Islet precursor cell (in vitro differentiated cells): ENCODE data around the gene TBPL2.
"Not testable (repeated sequence)": the region's sequence is repeated elsewhere in the genome, so short reads cannot be mapped to it uniquely, and the experiment has no call there.

Experiments used
- DNase-seq: peaks from one replicate; pipeline ENCODE4 v3.0.0-alpha.2; 2018

TBPL2 gene

DNA sequence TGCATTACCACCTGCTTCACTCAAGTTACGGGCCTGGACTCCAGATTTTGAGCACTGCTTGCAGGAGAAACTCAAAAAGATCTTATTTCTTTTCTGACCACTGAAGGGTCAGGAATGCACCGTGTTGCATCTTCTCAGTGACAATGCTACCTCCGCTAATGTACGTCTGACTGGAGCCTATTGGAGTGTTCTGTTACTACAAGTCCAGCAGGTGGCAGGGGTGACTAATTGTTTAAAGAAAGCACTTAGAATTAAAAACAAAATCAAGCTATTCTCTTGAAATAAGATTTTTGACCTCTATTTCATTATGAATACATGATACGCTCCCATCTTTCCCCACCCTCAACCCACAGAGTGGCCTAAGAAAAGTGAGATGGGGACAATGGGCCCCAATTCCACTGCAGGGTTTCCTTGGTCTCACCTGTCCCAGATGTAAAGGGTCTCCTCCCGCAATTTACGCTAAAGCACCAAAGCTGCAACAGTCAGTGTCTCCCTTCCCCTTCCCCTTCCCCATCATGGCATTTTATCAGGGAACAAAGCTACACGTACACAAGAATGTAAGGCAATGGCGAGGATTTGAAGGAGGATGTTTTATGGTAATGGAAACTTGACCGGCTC is 2.2 kb downstream of the TBPL2 start:
- DNase-seq = no peak

- DNase-seq = no peak
Measured at GRCh38 chr14:55436931-55437330, 3.5 kb downstream of the TBPL2 start.

DNA sequence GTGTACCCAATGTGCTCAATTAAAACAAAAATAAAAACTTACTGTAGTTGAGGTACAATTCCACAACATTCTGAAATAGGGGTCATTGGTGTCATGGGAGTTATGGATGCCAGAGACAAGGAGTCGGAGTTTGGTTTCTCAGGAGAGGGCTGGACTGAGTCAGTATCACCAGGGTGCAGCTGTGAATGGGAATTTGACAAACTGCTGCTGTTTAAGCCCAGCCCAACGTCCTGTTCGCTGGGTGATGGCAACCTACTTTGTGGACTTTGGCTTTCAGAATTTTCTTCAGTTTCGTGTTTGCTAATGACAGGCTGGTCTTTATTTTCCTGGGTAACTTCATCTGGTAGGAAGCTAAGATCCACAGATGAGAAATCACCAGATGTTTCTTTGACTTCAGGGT is 3.9 kb downstream of the TBPL2 start:
- no peak for DNase-seq

DNA sequence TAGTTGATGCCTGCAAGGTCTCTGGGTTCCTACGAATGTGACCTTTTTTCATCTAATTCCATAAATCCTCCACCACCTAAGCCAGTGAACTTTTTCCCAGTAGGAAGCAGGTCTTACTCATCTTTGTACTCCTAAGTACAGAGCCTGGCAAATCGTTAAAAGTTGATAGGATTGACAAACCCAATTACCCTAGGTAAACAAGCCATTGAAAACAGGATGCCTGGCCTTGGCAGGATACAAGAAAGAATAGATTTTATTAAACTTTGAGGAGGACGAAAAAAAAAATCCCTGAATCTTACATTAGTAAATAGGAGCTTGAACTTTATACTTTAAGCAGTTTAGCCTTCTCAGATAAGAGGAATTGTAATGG is 5.6 kb downstream of the TBPL2 start:
- no peak for DNase-seq

DNA sequence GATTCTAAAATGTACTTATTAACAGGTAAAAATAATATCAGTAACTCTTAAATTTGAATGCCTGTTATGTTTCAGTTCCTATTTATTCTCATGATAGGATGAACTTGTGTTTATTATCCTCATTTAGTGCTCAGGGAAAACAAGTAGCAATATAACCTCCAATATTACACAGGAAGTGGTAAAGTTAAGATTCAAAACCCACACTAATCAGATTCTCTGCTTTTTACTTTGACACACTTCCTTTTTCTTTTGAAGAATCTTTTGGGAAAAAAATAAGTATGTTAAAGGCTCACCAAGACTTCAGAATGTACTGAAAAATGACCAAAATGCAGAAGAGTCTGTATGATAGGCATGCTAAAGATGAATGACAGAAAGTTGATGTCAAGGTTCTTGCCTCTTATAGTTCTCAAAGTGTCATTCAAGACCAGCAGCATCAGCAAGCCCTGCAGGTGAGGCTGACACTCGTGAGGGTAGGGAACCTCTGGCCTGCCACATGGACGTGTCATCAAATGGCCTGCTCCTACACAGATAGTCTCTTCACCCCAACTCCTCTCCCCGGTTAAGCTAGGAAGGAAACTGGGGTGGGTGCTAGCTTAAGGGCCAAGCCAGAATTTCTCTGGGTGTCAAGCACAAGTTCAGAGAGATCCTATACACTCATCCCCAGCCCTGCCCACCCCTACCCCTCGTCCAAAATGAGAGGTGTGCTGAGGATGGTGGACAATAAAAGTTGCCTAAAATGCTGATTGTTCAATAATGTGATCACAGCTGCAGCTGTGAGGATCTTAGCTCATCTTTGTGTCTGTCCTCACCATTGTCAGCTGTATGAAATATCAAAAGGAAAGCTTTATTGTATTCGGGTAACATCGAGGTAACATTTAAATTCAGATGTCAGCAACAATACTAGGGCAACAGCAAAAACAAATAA is 6.3 kb downstream of the TBPL2 start:
- no peak for DNase-seq

DNA sequence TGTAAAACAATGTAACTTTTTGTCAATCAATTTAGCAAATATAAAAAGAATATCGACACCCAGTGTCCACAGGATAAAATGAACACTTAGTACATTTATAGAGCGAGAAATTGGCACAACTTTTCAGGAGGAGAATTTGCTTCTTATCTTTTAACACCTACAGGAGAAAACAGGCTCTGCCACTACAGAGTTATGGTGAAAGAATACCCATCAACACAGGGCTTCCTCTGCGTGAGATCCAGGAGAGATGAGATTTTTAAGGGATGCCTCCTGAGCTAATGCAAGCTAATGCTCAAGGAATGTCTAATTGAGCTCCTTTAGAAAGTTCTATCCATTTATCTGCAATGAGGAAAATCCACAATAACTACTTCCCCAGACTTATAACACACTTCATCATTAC is 7.8 kb downstream of the TBPL2 start:
- DNase-seq = no peak

DNA sequence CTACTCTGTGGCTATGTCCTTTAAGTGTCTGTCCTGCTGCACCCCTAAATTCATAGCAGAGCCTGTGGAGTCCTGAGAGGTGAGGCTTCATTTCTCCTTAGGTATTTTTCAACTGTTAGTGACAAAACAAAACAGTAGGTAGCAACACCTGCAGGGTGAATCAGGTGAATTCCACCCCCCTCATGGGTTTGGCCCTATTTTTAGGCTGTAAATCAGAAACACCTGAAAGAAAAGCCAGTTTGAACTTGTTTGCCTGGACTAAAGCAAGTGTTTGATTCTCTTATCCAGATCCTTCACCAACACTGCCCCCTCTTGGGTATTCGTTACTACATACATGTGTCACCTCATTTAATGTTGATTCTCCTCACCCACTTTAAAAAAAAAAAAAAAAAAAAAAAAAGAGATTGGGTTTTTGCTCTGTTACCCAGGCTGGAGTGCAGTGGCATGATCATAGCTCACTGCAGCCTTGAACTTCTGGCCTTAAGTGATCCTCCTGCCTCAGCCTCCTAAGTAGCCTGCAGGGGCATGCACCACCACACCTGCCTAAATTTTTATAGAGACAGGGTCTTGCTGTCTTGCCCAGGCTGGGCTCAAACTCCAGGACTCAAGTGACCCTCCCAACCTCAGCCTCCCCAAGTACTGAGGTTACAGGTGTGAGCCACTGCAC is 10.3 kb downstream of the TBPL2 start:
- no peak for DNase-seq

GRCh38 chr14:55427439-55427838 is 13.0 kb downstream of the TBPL2 start:
- DNase-seq = peak; percentile 96

GRCh38 chr14:55426891-55427290 is 13.5 kb downstream of the TBPL2 start:
- DNase-seq = no peak

DNA sequence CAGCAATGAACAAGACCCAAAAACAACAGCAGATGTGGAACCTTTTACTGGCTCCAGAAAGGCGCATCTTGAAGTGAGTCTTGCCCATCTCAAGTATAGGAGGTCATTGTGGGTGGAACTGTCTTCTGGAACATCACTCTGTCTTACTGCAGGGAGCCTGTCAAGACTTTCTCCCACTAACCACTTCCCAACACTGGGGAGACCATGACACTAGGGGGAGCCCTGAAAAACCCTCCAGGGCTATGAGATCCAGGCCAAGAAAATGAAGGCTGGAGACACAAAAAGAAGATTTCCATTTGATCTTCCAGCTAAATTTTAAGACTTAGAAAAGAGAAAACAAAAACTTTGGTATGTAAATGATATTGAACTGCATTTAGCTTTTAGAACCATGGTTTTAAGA is 15.3 kb downstream of the TBPL2 start:
- no peak for DNase-seq

- no peak for DNase-seq
Measured at GRCh38 chr14:55423969-55424368, 16.4 kb downstream of the TBPL2 start.

DNA sequence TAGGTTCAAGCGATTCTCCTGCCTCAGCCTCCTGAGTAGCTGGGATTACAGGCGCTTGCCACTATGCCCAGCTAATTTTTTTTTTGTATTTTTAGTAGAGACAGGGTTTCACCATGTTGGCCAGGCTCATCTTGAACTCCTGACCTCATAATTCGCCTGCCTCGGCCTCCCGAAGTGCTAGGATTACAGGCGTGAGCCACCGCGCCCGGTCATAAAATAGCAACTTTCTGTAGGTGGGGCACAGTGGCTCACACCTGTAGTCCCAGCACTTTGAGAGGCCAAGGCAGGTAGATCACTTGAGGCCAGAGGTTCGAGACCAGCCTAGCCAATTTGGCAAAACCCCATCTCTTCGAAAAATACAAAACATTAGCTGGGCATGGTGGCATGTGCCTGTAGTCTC is 18.1 kb downstream of the TBPL2 start:
- not testable (repeated sequence) for DNase-seq

GRCh38 chr14:55419663-55420062 is 20.8 kb downstream of the TBPL2 start:
- DNase-seq = no peak

- DNase-seq = no peak
Measured at GRCh38 chr14:55418411-55418810, 22.0 kb downstream of the TBPL2 start.

DNA sequence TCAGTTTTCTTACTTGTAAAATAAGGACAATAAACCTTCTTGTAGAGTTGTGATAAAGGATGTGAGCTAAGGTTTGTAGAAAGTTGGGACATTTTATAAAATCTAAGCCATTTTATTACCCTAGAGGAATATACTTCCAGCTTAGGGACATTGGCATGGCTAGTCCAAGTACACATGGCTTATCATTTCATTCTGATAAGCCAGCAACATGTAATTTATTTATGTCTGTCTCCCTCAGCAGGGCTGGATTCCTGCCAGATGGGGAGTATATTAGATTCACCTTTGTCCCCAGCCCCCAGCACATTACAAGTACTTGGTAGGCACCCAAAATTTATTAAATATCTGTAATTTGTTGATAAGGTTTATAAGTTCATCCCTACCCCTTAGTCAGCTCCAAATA is 22.5 kb downstream of the TBPL2 start:
- no peak for DNase-seq

- DNase-seq = no peak
Measured at GRCh38 chr14:55416866-55417265, 23.6 kb downstream of the TBPL2 start.

- no peak for DNase-seq
Measured at GRCh38 chr14:55414551-55414950, 25.9 kb downstream of the TBPL2 start.

GRCh38 chr14:55412676-55413075 is 27.7 kb downstream of the TBPL2 start:
- no peak for DNase-seq

DNA sequence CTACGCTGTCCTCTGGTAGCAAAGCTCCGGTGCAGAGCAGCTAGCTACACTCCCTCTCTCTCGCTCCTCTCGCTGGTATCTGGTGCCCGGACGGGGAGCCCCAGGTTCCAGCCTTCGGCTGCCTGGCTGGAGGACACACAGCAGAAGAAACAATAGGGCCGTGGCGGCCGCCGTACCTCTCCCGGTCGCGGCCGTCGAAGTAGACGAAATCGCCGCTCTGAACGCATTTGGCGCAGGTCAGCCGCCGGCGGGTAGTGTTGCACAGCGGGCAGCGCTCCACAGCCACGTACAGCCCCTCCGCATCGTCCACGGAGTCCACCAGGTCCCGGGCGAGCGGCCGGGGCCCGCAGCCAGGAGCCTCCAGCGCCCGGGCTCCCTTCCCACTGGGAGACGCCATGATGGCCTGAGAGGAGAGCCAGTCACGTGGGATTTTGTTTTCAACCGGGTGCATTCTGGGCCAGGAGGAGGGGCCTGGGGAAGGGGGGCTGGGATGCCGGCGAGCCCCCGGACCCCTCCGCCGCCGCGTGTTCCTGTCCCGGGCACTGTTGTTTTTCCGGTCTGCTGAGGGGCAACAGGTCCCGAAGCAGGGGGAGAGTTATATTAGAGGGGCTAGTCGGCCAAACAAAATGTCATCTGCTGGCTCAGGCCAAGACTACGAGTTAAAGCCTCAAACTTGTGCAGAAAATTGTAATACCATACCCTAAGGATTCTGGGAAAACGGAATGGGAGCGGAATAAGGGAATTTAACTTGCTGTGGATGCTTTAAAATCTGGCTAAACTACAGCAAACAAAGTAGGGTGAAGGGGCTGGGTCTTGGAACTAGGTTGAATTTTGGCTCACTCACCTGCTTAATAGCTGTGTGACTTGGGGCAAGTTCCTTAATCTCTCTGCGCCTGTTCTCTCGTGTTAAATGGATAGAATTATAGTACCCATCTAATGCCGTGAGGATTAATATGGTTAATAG is 28.7 kb downstream of the TBPL2 start, which contains the start of gene ATG14:
Gene ATG14, minus strand, starts transcription at position 405 of the 964 bp plus-strand sequence. Its CDS starts 8 bp downstream, at position 397.
- peak; percentile 94 for DNase-seq

DNA sequence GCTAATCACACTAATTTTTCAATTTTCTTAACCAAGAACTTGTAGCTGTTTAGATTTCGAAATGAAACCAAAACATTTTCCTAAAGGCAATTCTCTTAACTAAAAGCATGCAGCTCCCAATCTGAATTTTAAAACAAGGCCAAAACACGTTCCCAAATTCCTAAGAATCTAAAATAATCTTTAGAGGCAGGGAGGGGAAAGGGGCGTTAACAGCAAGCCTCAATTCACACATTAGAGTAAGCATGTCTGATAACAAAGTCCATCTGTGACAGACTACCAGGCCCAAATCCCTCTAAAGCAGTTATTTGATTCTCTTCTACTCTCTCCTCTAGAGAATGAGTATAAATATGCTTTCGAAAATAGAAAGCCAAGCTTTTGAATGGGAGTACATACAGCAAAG is 29.5 kb downstream of the TBPL2 start:
- DNase-seq = no peak

DNA sequence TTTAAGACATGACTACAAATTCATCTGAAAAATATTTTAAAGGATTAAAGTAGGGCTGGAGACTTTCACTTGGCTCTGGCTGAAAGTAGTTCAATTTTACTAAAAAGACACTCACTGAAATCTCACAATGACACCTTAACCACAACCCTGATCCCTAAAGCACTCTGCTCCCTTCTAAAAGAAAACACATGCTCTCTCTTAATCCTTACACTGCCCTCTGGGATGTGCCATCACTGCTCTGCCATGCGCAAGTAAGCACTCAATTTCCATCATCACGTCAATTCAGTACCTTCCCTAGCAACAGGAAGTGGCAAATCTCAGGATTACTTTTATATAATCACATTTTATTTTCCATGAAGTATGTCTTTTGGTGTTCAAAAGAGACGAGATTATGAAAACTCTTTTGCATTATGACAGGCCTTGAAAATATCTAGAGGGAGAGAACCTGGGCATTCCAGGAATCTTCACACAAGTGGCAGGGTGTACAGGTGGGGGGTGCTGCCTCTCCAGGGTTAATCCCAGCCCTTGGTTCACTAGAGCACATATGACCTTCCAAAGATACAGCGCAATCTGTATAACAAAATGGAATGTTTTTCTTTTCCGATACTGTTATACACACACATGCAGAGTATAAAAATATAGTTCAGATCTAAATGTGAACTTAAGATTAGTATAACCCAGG is 36.1 kb downstream of the TBPL2 start:
- DNase-seq = no peak

- DNase-seq = no peak
Measured at GRCh38 chr14:55401751-55402150, 38.7 kb downstream of the TBPL2 start.
